ENCODE measurements around the gene TMEM267. TPM values are rescaled to one million over a fixed set of nuclear protein-coding genes. Genes with fewer than 3 reads are reported as not detected.

The TMEM267 gene
- polyA plus RNA-seq, 1 donor from 2014 or later, result 8.0 TPM

DNA sequence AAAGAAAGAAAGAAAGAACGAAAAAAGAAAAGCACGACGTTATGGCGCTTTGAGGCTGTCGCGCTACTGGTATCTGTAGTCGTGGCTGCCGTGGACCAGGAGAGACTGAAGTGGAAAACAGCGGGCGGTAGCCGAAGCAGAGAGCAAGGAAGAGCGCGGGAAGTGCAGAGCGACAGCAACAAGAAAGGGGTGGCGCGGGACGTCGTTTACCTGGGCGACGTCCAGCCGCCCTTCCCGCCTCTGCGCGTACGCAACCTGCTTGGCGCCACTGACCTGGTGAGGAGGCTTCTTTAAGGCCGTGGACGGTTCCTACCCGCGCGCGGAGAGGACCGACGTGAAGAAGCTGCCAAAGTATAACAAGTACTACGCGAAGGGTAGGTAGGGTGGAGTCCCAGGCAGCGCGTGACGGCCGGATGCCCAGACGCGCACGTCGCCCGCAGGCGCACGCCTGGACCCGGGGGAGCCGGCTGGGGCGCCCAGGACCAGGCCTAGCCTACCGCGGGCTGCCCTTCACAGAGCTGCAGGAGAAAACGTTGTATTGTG is 86.8 kb downstream of the TMEM267 start:
- Histone ChIP-seq H2AFZ (ENCODE audit: low read depth, low read length) (no peak overlapping the region), H3K9ac (ENCODE audit: low read length) (no peak overlapping the region), H3K9me3 (ENCODE audit: low read length) (no peaks in the 10 kb centered on the region), H3K36me3 (ENCODE audit: insufficient read depth, low read length) (no peaks in the 10 kb centered on the region), H3K27me3 (ENCODE audit: insufficient read depth, low read depth, low read length) (no peaks in the 10 kb centered on the region), H3K4me3 (ENCODE audit: low read length) (no peak overlapping the region), H3K27ac (ENCODE audit: low read length) (no peak overlapping the region), H4K20me1 (ENCODE audit: insufficient read depth) (no peaks in the 10 kb centered on the region), H3K4me2 (ENCODE audit: low read length) (no peak overlapping the region), H3K79me2 (replicated peaks; ENCODE audit: insufficient read depth, low read length) (no peaks in the 10 kb centered on the region), H3F3A (ENCODE audit: insufficient read depth, low read length, poor library complexity, severe bottlenecking) (no peaks in the 10 kb centered on the region), H3K9me2 (ENCODE audit: insufficient read depth, low read length) (no peaks in the 10 kb centered on the region)
- TF ChIP-seq, protein P1, sequence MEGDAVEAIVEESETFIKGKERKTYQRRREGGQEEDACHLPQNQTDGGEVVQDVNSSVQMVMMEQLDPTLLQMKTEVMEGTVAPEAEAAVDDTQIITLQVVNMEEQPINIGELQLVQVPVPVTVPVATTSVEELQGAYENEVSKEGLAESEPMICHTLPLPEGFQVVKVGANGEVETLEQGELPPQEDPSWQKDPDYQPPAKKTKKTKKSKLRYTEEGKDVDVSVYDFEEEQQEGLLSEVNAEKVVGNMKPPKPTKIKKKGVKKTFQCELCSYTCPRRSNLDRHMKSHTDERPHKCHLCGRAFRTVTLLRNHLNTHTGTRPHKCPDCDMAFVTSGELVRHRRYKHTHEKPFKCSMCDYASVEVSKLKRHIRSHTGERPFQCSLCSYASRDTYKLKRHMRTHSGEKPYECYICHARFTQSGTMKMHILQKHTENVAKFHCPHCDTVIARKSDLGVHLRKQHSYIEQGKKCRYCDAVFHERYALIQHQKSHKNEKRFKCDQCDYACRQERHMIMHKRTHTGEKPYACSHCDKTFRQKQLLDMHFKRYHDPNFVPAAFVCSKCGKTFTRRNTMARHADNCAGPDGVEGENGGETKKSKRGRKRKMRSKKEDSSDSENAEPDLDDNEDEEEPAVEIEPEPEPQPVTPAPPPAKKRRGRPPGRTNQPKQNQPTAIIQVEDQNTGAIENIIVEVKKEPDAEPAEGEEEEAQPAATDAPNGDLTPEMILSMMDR (IDR thresholded peaks at IDR 0.05; ENCODE audit: poor library complexity, severe bottlenecking), result no peak
- no peak for TF ChIP-seq EZH2 (IDR thresholded peaks at IDR 0.05; ENCODE audit: borderline replicate concordance, insufficient read depth, low read length, poor library complexity, severe bottlenecking)
- TF ChIP-seq SMC3 (conservative IDR thresholded peaks at IDR 0.05; ENCODE audit: poor library complexity), result no peak
- TF ChIP-seq MXI1 (conservative IDR thresholded peaks at IDR 0.05; ENCODE audit: poor library complexity, severe bottlenecking), result no peak
- no peak for TF ChIP-seq EP300 (conservative IDR thresholded peaks at IDR 0.05; ENCODE audit: poor library complexity, severe bottlenecking)
- TF ChIP-seq TAF1 (IDR thresholded peaks at IDR 0.05; ENCODE audit: low read depth), result no peak
- TF ChIP-seq POLR2AphosphoS5 (IDR thresholded peaks at IDR 0.05), result no peak
- TF ChIP-seq RAD21 (conservative IDR thresholded peaks at IDR 0.05), result no peak
- no peak for TF ChIP-seq REST (IDR thresholded peaks at IDR 0.05; ENCODE audit: borderline replicate concordance)

Other genes starting within 250 kb of the TMEM267 start
- gene HMGCS1, start 170.5 kb downstream of the TMEM267 start, polyA plus RNA-seq, result 433 and 498 TPM in 2 replicates
- not detected in 2 replicates for gene CCL28, start 71.5 kb downstream of the TMEM267 start, polyA plus RNA-seq
- 10.4 and 12.7 TPM in 2 replicates for gene C5orf34, start 31.3 kb upstream of the TMEM267 start, polyA plus RNA-seq
- 266 and 276 TPM in 2 replicates for gene PAIP1, start 73.2 kb upstream of the TMEM267 start, polyA plus RNA-seq
- 120 and 132 TPM in 2 replicates for gene NNT, start 119.3 kb upstream of the TMEM267 start, polyA plus RNA-seq

All from neural cell (in vitro differentiated cells).